IMR-90 (cell line): Measurements from ENCODE around the gene DGKG. TPM values are rescaled to one million over a fixed set of nuclear protein-coding genes. Genes with fewer than 3 reads are reported as not detected.

ENCODE experiments used
- ATAC-seq: fragments of 200-7000 bp; cut with Tn5 transposase; 2 replicates; pipeline ENCODE4 v1.9.1; 2020; ENCODE audit warnings: low read depth, mild to moderate bottlenecking, moderate library complexity
- BruUV-seq: library from RNA; stranded (reverse); fragments of 400-500 nt; replicated peaks from 2 replicates; lab custom pipeline; 2021; lab: Mats Ljungman, UMichigan
- CTCF ChIA-PET: fragments of 300-600 bp; formaldehyde crosslinking; extraction: SDS; loops from one replicate; lab custom pipeline; 2021; ENCODE audit warnings: antibody characterized with exemption; lab: Yijun Ruan, JAX
- POLR2A ChIA-PET: fragments of 300-600 bp; sonication (Branson Sonifier 250); formaldehyde crosslinking; loops from one replicate; lab custom pipeline; 2022; ENCODE audit warnings: antibody characterized with exemption; ENCODE audit not compliant: unreplicated experiment; lab: Charles Lee
- DNase-seq: peaks from one replicate; pipeline ENCODE4 v3.0.0; 2013
- H2AFZ ChIP-seq: replicated peaks from 2 replicates; pipeline ENCODE3; 2013; ENCODE audit warnings: low read length, mild to moderate bottlenecking; ENCODE audit not compliant: poor library complexity
- H2AK5ac ChIP-seq: 2 replicates; pipeline ENCODE4 v1.6.1; 2013; ENCODE audit warnings: low read depth, low read length, inconsistent platforms
- H2AK9ac ChIP-seq: replicated peaks from 2 replicates; pipeline ENCODE3; 2013; ENCODE audit warnings: mild to moderate bottlenecking, low read depth, low read length, moderate library complexity; ENCODE audit not compliant: poor library complexity
- H2BK120ac ChIP-seq: 2 replicates; pipeline ENCODE4 v1.6.1; 2013; ENCODE audit warnings: low read depth, low read length, inconsistent platforms
- H2BK15ac ChIP-seq: 3 replicates; pipeline ENCODE4 v1.6.1; 2013; ENCODE audit warnings: low read depth, low read length, inconsistent platforms
- H2BK20ac ChIP-seq: 2 replicates; pipeline ENCODE4 v1.6.1; 2013; ENCODE audit warnings: low read depth, mild to moderate bottlenecking, inconsistent platforms, low read length, moderate library complexity
- H2BK5ac ChIP-seq: 2 replicates; pipeline ENCODE4 v1.6.1; 2013; ENCODE audit warnings: mild to moderate bottlenecking, low read depth, low read length, inconsistent platforms; ENCODE audit not compliant: poor library complexity, severe bottlenecking
- H3K14ac ChIP-seq: replicated peaks from 2 replicates; pipeline ENCODE4 v1.6.1; 2013; ENCODE audit warnings: low read depth, low read length, inconsistent platforms
- H3K18ac ChIP-seq: 2 replicates; pipeline ENCODE4 v1.6.1; 2013; ENCODE audit warnings: low read depth, low read length, control low read depth
- H3K23ac ChIP-seq: 2 replicates; pipeline ENCODE4 v1.6.1; 2013; ENCODE audit warnings: low read depth, low read length, inconsistent platforms
- H3K27ac ChIP-seq: 2 replicates; pipeline ENCODE4 v1.5.1; 2013; ENCODE audit warnings: mild to moderate bottlenecking, control low read depth, low read length; ENCODE audit not compliant: insufficient read depth
- H3K27me3 ChIP-seq: 2 replicates; pipeline ENCODE4 v1.6.1; 2013; ENCODE audit warnings: low read length; ENCODE audit not compliant: control insufficient read depth, insufficient read depth
- H3K36me3 ChIP-seq: 2 replicates; pipeline ENCODE4 v1.6.1; 2013; ENCODE audit warnings: low read length, mixed read lengths; ENCODE audit not compliant: control insufficient read depth, insufficient read depth
- H3K4ac ChIP-seq: 2 replicates; pipeline ENCODE4 v1.6.1; 2013; ENCODE audit warnings: low read depth, low read length, inconsistent platforms
- H3K4me1 ChIP-seq: 2 replicates; pipeline ENCODE4 v1.6.1; 2013; ENCODE audit warnings: low read length, mixed read lengths; ENCODE audit not compliant: control insufficient read depth, insufficient read depth
- H3K4me2 ChIP-seq: 2 replicates; pipeline ENCODE4 v1.6.1; 2013; ENCODE audit warnings: low read depth, mild to moderate bottlenecking, control low read depth, low read length, moderate library complexity
- H3K4me3 ChIP-seq: 2 replicates; pipeline ENCODE4 v1.5.1; 2013; ENCODE audit warnings: low read depth, mild to moderate bottlenecking, control low read depth, low read length, moderate library complexity; ENCODE audit not compliant: insufficient read depth
- H3K56ac ChIP-seq: 2 replicates; pipeline ENCODE4 v1.6.1; 2013; ENCODE audit warnings: low read length, inconsistent platforms; ENCODE audit not compliant: insufficient read depth; ENCODE audit errors: extremely low read depth
- H3K79me1 ChIP-seq, 2 experiments: 2 replicates each; pipeline ENCODE4 v1.6.1; 2013; ENCODE audit warnings: low read length in 2 of 2, inconsistent platforms in 1 of 2, low read depth in 1 of 2
- H3K9ac ChIP-seq: 2 replicates; pipeline ENCODE4 v1.6.1; 2013; ENCODE audit warnings: low read depth, low read length, control low read depth
- H3K9me1 ChIP-seq: 2 replicates; pipeline ENCODE4 v1.6.1; 2013; ENCODE audit warnings: low read length, inconsistent platforms; ENCODE audit not compliant: insufficient read depth
- H3K9me3 ChIP-seq: 2 replicates; pipeline ENCODE4 v1.6.1; 2013; ENCODE audit warnings: low read length; ENCODE audit not compliant: control insufficient read depth, insufficient read depth
- H4K20me1 ChIP-seq: 2 replicates; pipeline ENCODE4 v1.6.1; 2013; ENCODE audit warnings: low read length, inconsistent platforms; ENCODE audit not compliant: insufficient read depth
- H4K5ac ChIP-seq: 2 replicates; pipeline ENCODE4 v1.6.1; 2013; ENCODE audit warnings: mild to moderate bottlenecking, low read depth, low read length, control low read depth
- H4K8ac ChIP-seq, 2 experiments: 2 replicates each; pipeline ENCODE4 v1.6.1; 2013; ENCODE audit warnings: low read depth in 2 of 2, low read length in 2 of 2, control low read depth in 1 of 2, inconsistent platforms in 1 of 2
- H4K91ac ChIP-seq: 2 replicates; pipeline ENCODE4 v1.6.1; 2013; ENCODE audit warnings: low read depth, low read length, inconsistent platforms; ENCODE audit not compliant: insufficient read depth
- CHD1 ChIP-seq: IDR thresholded peaks from 2 replicates; pipeline ENCODE4 v1.6.1; 2012; ENCODE audit warnings: low read depth, low read length, improper control_type of control experiment
- NFE2L2 ChIP-seq: fragments of 150-350 bp; IDR thresholded peaks from 2 replicates; pipeline ENCODE4 v1.6.1; 2016; ENCODE audit warnings: low read depth, mild to moderate bottlenecking, low read length
- WGBS, 2 experiments: methylation state at CpG; one replicate each; pipeline versions ENCODE4 v1.1.5 to v1.1.7; 2013; ENCODE audit warnings: missing lambda C conversion rate in 2 of 2; ENCODE audit not compliant: insufficient read length in 1 of 2; ENCODE audit errors: extremely low coverage in 2 of 2; 5-methylcytosine and 5-hydroxymethylcytosine counted together
- dilution Hi-C: fragments of 300-500 bp; cut with HindIII; formaldehyde crosslinking; loops from one replicate; pipeline ENCODE4 v1.14.3; 2018; ENCODE audit warnings: low sequenced_read_pairs; ENCODE audit not compliant: unreplicated experiment
- in situ Hi-C: fragments of 300-500 bp; cut with MboI; formaldehyde crosslinking; loops from 3 replicates; pipeline ENCODE4 v1.14.3; 2019; ENCODE audit warnings: low sequenced_read_pairs, inconsistent platforms, mixed read lengths
- intact Hi-C: fragments of 100-400 bp; cut with micrococcal nuclease; formaldehyde crosslinking; loops from 2 replicates; pipeline ENCODE4 v1.10.0; 2022
- polyA plus RNA-seq, 3 experiments: library from polyadenylated mRNA; depleted of rRNA; stranded (reverse); fragments of >200 nt; gene quantifications; 2 replicates each; pipeline ENCODE4 v1.2.3, GENCODE V29; 2012; ENCODE audit warnings: low replicate concordance in 1 of 3
- total RNA-seq: library from RNA; depleted of rRNA; stranded (reverse); fragments of >200 nt; gene quantifications from 2 replicates; pipeline ENCODE4 v1.2.3, GENCODE V29; 2012

DGKG gene
- total and polyA plus RNA-seq, 2 of the 4 experiments (the other 2 are of a cell fraction), result 1.2 to 4.1 TPM

GRCh38 chr3:186214670-186215069, 147.4 kb downstream of the DGKG start:
- no peaks in the 10 kb centered on the region for H3K36me3 ChIP-seq
- no peak overlapping the region for H3K9ac ChIP-seq
- in situ Hi-C loops (no loop called here), intact Hi-C loops (no loop called here), dilution Hi-C loops (no loop called here)
- ChIA-PET CTCF (interaction anchor here (0.7 kb wide), 1 partner anchor 315 kb away, joined by 7 read pairs; no protein-coding TSS in a partner anchor), POLR2A (no interaction called here)
- no peak overlapping the region for H2AFZ ChIP-seq
- TF ChIP-seq CHD1 (no peak), NFE2L2 (no peak)
- no TSS peak for BruUV-seq
- no peak overlapping the region for H2AK5ac ChIP-seq
- DNase-seq, result no peak
- no peak overlapping the region for H2BK120ac ChIP-seq
- no peak overlapping the region for H2BK15ac ChIP-seq
- no peak overlapping the region for H2AK9ac ChIP-seq
- no peak overlapping the region for H3K4me3 ChIP-seq
- no peak overlapping the region for H2BK20ac ChIP-seq
- no peaks in the 10 kb centered on the region for H3K9me3 ChIP-seq
- WGBS, 2 experiments, result no CpG with 5 or more reads among the region's 2 CpGs
- H3K4me2 ChIP-seq, result no peak overlapping the region
- H3K23ac ChIP-seq, result no peak overlapping the region
- H4K20me1 ChIP-seq, result no peaks in the 10 kb centered on the region
- peaks cover 10% of the 10 kb centered on the region; the same call in 1 of the 2 replicates for H3K4me1 ChIP-seq
- H3K27me3 ChIP-seq, result peaks cover 4% of the 10 kb centered on the region; the same call in 1 of the 2 replicates
- H3K79me1 ChIP-seq, result no peaks in the 10 kb centered on the region
- 0 out of 2 replicates have a peak, but pooled peaks cover 3% of the 10 kb centered on the region for H3K9me1 ChIP-seq
- H3K56ac ChIP-seq, result no peak overlapping the region
- H3K4ac ChIP-seq, result no peak overlapping the region
- no peak overlapping the region for H4K8ac ChIP-seq
- no peak overlapping the region for H4K91ac ChIP-seq
- H3K18ac ChIP-seq, result no peak overlapping the region
- H3K27ac ChIP-seq, result no peak overlapping the region
- no peak overlapping the region for H2BK5ac ChIP-seq
- no peak for ATAC-seq
- H4K5ac ChIP-seq, result no peak overlapping the region
- H3K14ac ChIP-seq, result no peak overlapping the region
